PC-3 (cell line): ENCODE data around the gene AFTPH. TPM values are rescaled to one million over a fixed set of nuclear protein-coding genes. Genes with fewer than 3 reads are reported as not detected.

Experiments used
- ATAC-seq: fragments of 200-7000 bp; cut with Tn5 transposase; 2 replicates; pipeline ENCODE4 v1.9.1; 2020; ENCODE audit warnings: mild to moderate bottlenecking, moderate library complexity
- BruUV-seq: library from RNA; stranded (reverse); fragments of 400-500 nt; replicated peaks from 2 replicates; lab custom pipeline; 2021; lab: Mats Ljungman, UMichigan
- CTCF ChIA-PET: fragments of 300-600 bp; sonication (Branson Sonifier 250); formaldehyde crosslinking; loops from one replicate; lab custom pipeline; 2022; ENCODE audit warnings: antibody characterized with exemption; lab: Charles Lee
- POLR2A ChIA-PET: fragments of 300-600 bp; sonication (Branson Sonifier 250); formaldehyde crosslinking; loops from one replicate; lab custom pipeline; 2022; ENCODE audit warnings: antibody characterized with exemption; ENCODE audit not compliant: unreplicated experiment; lab: Charles Lee
- DNase-seq: peaks from one replicate; pipeline ENCODE4 v3.0.0-alpha.2; 2015
- H2AFZ ChIP-seq: fragments of 300-600 bp; sonication (generic); 2 replicates; pipeline ENCODE4 v1.6.0; 2016; ENCODE audit warnings: antibody characterized with exemption, low read length
- H3F3A ChIP-seq: fragments of 300-600 bp; sonication (generic); one replicate; pipeline ENCODE4 v1.6.0; 2017; ENCODE audit warnings: antibody characterized with exemption, low read length, control low read depth, mild to moderate bottlenecking; ENCODE audit not compliant: unreplicated experiment
- H3K27ac ChIP-seq: fragments of 300-600 bp; sonication (generic); 2 replicates; pipeline ENCODE4 v1.5.1; 2016; ENCODE audit warnings: mild to moderate bottlenecking, low read length
- H3K27me3 ChIP-seq: fragments of 300-600 bp; sonication (generic); 2 replicates; pipeline ENCODE4 v1.6.1; 2016; ENCODE audit warnings: low read length, mixed read lengths
- H3K36me3 ChIP-seq: fragments of 300-600 bp; sonication (generic); 2 replicates; pipeline ENCODE4 v1.6.1; 2016; ENCODE audit warnings: low read depth, mixed run types, low read length, mixed read lengths
- H3K4me1 ChIP-seq: fragments of 300-600 bp; sonication (generic); 2 replicates; pipeline ENCODE4 v1.5.1; 2016; ENCODE audit warnings: low read length; ENCODE audit not compliant: insufficient read depth
- H3K4me2 ChIP-seq: fragments of 300-600 bp; sonication (generic); 2 replicates; pipeline ENCODE4 v1.6.0; 2016; ENCODE audit warnings: low read length
- H3K4me3 ChIP-seq: fragments of 300-600 bp; sonication (generic); 2 replicates; pipeline ENCODE4 v1.5.1; 2016; ENCODE audit warnings: mild to moderate bottlenecking, low read length, mixed read lengths
- H3K79me2 ChIP-seq: fragments of 300-600 bp; sonication (generic); 2 replicates; pipeline ENCODE4 v1.6.1; 2017; ENCODE audit warnings: low read length, mixed read lengths
- H3K9ac ChIP-seq: fragments of 300-600 bp; sonication (generic); 2 replicates; pipeline ENCODE4 v1.6.0; 2016; ENCODE audit warnings: mild to moderate bottlenecking, low read length
- H3K9me2 ChIP-seq: fragments of 300-600 bp; sonication (generic); replicated peaks from 2 replicates; pipeline ENCODE4 v1.6.1; 2016; ENCODE audit warnings: mixed run types, low read length, mixed read lengths
- H3K9me3 ChIP-seq: fragments of 300-600 bp; sonication (generic); 2 replicates; pipeline ENCODE4 v1.6.1; 2016; ENCODE audit warnings: low read length, mixed read lengths
- H4K20me1 ChIP-seq: fragments of 300-600 bp; sonication (generic); 2 replicates; pipeline ENCODE4 v1.6.1; 2016; ENCODE audit warnings: low read length, mixed read lengths
- EZH2 ChIP-seq: fragments of 300-600 bp; sonication (generic); IDR thresholded peaks from one replicate; pipeline ENCODE4 v1.6.1; 2017; ENCODE audit warnings: antibody characterized with exemption, mild to moderate bottlenecking, low read length; ENCODE audit not compliant: unreplicated experiment
- EZH2phosphoT487 ChIP-seq: fragments of 300-600 bp; sonication (generic); IDR thresholded peaks from 2 replicates; pipeline ENCODE4 v1.6.1; 2018; ENCODE audit warnings: mild to moderate bottlenecking, antibody characterized with exemption, low read length, borderline replicate concordance
- intact Hi-C: fragments of 100-400 bp; cut with micrococcal nuclease; formaldehyde crosslinking; loops from 2 replicates; pipeline ENCODE4 v1.9.0; 2023
- total RNA-seq: library from RNA; depleted of rRNA; stranded (reverse); fragments of >200 nt; gene quantifications from 2 replicates; pipeline ENCODE4 v1.2.3, GENCODE V29; 2014
- TF ChIP-seq, protein P1 (sequence below): fragments of 300-600 bp; sonication (generic); conservative IDR thresholded peaks from 2 replicates; pipeline ENCODE4 v1.5.1; 2017; ENCODE audit warnings: antibody characterized with exemption, low read depth, mild to moderate bottlenecking, low read length

AFTPH gene
- total RNA-seq, 1 experiment from 2014 or later = 26.6 TPM

DNA sequence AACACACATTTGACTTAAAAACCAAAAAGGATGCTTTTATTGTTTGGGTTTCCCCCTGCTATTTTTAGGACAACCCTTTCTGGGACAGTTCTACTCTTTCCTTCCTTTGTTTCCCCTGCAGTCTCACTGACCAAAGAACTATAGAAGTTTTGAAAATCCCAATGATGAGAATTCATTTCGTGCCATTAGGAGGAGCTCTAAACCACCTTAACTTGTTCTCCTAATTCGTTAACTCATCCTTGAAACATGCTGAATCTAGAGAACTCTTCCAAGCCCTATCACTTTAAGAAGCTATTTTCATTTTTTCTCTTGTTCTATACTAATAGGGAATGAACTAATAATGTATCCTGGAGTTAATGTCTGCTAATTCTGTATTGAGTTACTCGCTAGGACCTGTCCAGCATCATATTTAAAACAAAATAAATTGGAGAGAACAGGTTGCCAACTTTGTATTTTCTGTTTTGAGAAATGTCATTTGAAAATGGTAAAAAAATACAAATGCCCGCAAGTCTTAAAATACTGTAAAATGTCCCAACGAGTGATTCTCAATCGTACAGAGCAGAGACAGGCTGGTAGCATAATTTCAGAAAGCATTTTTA, 62.9 kb downstream of the AFTPH start:
- Histone ChIP-seq H3F3A (no peaks in the 10 kb centered on the region), H3K9me2 (no peaks in the 10 kb centered on the region), H3K36me3 (peaks cover 9% of the 10 kb centered on the region; the same call in 1 of the 2 replicates), H3K4me1 (no peaks in the 10 kb centered on the region), H3K27me3 (no peaks in the 10 kb centered on the region), H3K9me3 (no peaks in the 10 kb centered on the region), H3K4me2 (no peak overlapping the region), H3K4me3 (no peak overlapping the region), H3K27ac (no peak overlapping the region), H2AFZ (no peak overlapping the region), H4K20me1 (no peaks in the 10 kb centered on the region), H3K9ac (no peak overlapping the region), H3K79me2 (no peaks in the 10 kb centered on the region)
- peak; percentile 78 for DNase-seq
- BruUV-seq = no TSS peak
- CTCF ChIA-PET = interaction anchor here (0.6 to 1.7 kb wide), 12 partner anchors 56 to 692 kb away, joined by 3 to 11 read pairs (median 4); no protein-coding TSS in a partner anchor
- POLR2A ChIA-PET = interaction anchor here (0.7 kb wide), 1 partner anchor 57 kb away, joined by 3 read pairs; no protein-coding TSS in a partner anchor
- ATAC-seq = peak; percentile 49; the same call in 1 of the 2 replicates
- TF ChIP-seq EZH2 = no peak
- TF ChIP-seq, protein P1, sequence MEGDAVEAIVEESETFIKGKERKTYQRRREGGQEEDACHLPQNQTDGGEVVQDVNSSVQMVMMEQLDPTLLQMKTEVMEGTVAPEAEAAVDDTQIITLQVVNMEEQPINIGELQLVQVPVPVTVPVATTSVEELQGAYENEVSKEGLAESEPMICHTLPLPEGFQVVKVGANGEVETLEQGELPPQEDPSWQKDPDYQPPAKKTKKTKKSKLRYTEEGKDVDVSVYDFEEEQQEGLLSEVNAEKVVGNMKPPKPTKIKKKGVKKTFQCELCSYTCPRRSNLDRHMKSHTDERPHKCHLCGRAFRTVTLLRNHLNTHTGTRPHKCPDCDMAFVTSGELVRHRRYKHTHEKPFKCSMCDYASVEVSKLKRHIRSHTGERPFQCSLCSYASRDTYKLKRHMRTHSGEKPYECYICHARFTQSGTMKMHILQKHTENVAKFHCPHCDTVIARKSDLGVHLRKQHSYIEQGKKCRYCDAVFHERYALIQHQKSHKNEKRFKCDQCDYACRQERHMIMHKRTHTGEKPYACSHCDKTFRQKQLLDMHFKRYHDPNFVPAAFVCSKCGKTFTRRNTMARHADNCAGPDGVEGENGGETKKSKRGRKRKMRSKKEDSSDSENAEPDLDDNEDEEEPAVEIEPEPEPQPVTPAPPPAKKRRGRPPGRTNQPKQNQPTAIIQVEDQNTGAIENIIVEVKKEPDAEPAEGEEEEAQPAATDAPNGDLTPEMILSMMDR = peak; percentile 90
- TF ChIP-seq EZH2phosphoT487 = no peak
- intact Hi-C loops = loop anchor here (1.0 kb wide), 4 partner anchors 244 to 302 kb away; no protein-coding TSS in a partner anchor

DNA sequence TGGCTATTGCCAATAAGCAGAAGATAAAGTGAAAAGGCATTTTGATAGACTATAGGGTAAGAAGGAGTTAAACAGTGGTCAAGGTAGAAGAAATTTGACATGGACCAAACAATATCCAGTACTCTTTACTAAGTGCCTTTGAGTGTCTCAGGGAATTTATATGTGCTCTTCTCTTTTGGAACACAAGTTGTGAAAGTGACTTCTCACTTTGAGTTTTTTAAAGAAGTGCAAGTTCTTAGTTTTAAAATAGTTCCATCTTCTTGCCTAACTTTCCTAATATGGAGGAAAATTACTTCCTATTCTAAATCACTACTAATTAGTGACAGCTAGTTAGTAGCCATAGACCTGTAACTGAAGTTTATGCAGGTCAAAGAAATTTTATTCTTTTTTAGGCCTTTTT, 63.4 kb downstream of the AFTPH start:
- Histone ChIP-seq H3K9me3 (no peaks in the 10 kb centered on the region), H2AFZ (no peak overlapping the region), H3F3A (no peaks in the 10 kb centered on the region), H3K27me3 (no peaks in the 10 kb centered on the region), H3K4me3 (no peak overlapping the region), H4K20me1 (no peaks in the 10 kb centered on the region), H3K9ac (no peak overlapping the region), H3K4me1 (no peaks in the 10 kb centered on the region), H3K4me2 (no peak overlapping the region), H3K9me2 (no peaks in the 10 kb centered on the region), H3K27ac (no peak overlapping the region), H3K36me3 (peaks cover 14% of the 10 kb centered on the region; the same call in 1 of the 2 replicates), H3K79me2 (no peaks in the 10 kb centered on the region)
- intact Hi-C loops = loop anchor here (1.0 kb wide), 4 partner anchors 244 to 302 kb away; no protein-coding TSS in a partner anchor
- ATAC-seq = no peak
- no TSS peak for BruUV-seq
- TF ChIP-seq EZH2 = no peak
- TF ChIP-seq EZH2phosphoT487 = no peak
- TF ChIP-seq, protein P1 = no peak
- ChIA-PET POLR2A (interaction anchor here (0.7 kb wide), 1 partner anchor 56 kb away, joined by 3 read pairs; no protein-coding TSS in a partner anchor), CTCF (interaction anchor here (0.6 to 1.7 kb wide), 10 partner anchors 56 to 301 kb away, joined by 3 to 11 read pairs (median 5); no protein-coding TSS in a partner anchor)
- no peak for DNase-seq

DNA sequence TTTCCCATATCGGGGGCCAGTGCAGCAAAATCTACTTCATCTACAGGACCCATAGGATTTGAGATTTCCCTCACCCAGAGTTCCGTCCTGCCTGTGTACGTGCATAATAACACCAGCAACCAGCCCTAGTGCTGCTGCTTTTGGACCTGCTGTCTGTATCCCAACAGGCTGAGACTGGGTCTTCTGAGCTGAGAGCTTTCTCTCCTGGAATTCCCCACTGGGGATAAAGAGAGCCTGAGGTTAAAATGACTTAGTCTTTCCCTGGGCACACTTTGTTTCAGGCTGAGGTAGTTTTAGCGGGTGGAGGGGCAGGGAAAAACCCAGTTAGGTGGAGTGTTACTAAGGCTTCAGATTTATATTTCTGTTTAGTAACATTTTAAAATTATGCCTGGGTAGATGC, 67.1 kb downstream of the AFTPH start:
- intact Hi-C loops = no loop called here
- no peak overlapping the region for H2AFZ ChIP-seq
- H3K9ac ChIP-seq = no peak overlapping the region
- no peak for TF ChIP-seq EZH2
- no TSS peak for BruUV-seq
- H3F3A ChIP-seq = peaks cover 15% of the 10 kb centered on the region
- peaks cover 14% of the 10 kb centered on the region; the same call in 1 of the 2 replicates for H3K36me3 ChIP-seq
- H3K27me3 ChIP-seq = no peaks in the 10 kb centered on the region
- no peaks in the 10 kb centered on the region for H3K9me2 ChIP-seq
- H3K4me2 ChIP-seq = no peak overlapping the region
- no peaks in the 10 kb centered on the region for H3K79me2 ChIP-seq
- POLR2A ChIA-PET = interaction anchor here (0.7 kb wide), 1 partner anchor 108 kb away, joined by 3 read pairs; no protein-coding TSS in a partner anchor
- no peak overlapping the region for H3K4me3 ChIP-seq
- ATAC-seq = no peak
- no peaks in the 10 kb centered on the region for H3K9me3 ChIP-seq
- CTCF ChIA-PET = no interaction called here
- DNase-seq = no peak
- peaks cover 31% of the 10 kb centered on the region for H3K4me1 ChIP-seq
- no peaks in the 10 kb centered on the region for H4K20me1 ChIP-seq
- H3K27ac ChIP-seq = no peak overlapping the region
